ENCODE results near the gene ADAM19.

DNA sequence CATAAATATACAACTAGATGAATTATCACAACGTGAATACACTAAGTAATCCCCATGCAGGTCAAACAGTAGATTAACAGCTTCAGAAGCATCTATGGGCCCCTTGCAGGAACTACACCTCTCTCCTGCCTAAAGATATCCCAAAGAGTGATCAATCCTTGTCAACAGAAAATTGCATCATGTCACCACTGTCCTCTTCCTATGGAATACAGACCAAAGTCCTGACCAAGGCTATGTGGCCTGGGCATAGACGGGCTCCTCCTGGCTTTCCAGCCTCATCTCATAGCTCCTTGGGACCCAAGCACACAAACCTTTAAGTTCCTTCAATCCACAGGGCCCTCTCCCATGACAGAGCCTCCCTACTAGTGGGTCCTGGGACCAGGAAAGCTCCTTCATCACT is 90.2 kb downstream of the ADAM19 start:
- TF ChIP-seq, protein P1, sequence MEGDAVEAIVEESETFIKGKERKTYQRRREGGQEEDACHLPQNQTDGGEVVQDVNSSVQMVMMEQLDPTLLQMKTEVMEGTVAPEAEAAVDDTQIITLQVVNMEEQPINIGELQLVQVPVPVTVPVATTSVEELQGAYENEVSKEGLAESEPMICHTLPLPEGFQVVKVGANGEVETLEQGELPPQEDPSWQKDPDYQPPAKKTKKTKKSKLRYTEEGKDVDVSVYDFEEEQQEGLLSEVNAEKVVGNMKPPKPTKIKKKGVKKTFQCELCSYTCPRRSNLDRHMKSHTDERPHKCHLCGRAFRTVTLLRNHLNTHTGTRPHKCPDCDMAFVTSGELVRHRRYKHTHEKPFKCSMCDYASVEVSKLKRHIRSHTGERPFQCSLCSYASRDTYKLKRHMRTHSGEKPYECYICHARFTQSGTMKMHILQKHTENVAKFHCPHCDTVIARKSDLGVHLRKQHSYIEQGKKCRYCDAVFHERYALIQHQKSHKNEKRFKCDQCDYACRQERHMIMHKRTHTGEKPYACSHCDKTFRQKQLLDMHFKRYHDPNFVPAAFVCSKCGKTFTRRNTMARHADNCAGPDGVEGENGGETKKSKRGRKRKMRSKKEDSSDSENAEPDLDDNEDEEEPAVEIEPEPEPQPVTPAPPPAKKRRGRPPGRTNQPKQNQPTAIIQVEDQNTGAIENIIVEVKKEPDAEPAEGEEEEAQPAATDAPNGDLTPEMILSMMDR (IDR thresholded peaks at IDR 0.05; ENCODE audit: poor library complexity), result no peak
- no peak for TF ChIP-seq EZH2 (IDR thresholded peaks at IDR 0.05; ENCODE audit: borderline replicate concordance)
